ENCODE data around the gene VAMP8.

The VAMP8 gene

GRCh38 chr2:85536479-85536878 lies 40.9 kb upstream of the VAMP8 start:
- TF ChIP-seq CTCF (conservative IDR thresholded peaks at IDR 0.05): no peak
- H3K27ac ChIP-seq: peak overlapping the region; percentile 100

GRCh38 chr2:85537600-85538506 lies 39.5 kb upstream of the VAMP8 start:
- H3K27ac ChIP-seq: peak overlapping the region; percentile 100
- no peak for TF ChIP-seq CTCF (conservative IDR thresholded peaks at IDR 0.05)

GRCh38 chr2:85538507-85539360 lies 38.7 kb upstream of the VAMP8 start, which contains the start of gene MAT2A:
MAT2A (plus strand) TSS chr2:85539168; CDS start chr2:85539288, 120 bp downstream.
- H3K27ac ChIP-seq: peak within 1 kb of the TSS; percentile 100
- TF ChIP-seq CTCF (conservative IDR thresholded peaks at IDR 0.05): peak; percentile 85

GRCh38 chr2:85539361-85540132 lies 37.8 kb upstream of the VAMP8 start:
- peak overlapping the region; percentile 100 for H3K27ac ChIP-seq
- TF ChIP-seq CTCF (conservative IDR thresholded peaks at IDR 0.05): no peak

GRCh38 chr2:85540133-85540648 lies 37.2 kb upstream of the VAMP8 start:
- peak overlapping the region; percentile 100 for H3K27ac ChIP-seq
- no peak for TF ChIP-seq CTCF (conservative IDR thresholded peaks at IDR 0.05)

- H3K27ac ChIP-seq: peak overlapping the region; percentile 100
- TF ChIP-seq CTCF (conservative IDR thresholded peaks at IDR 0.05): no peak
Measured at GRCh38 chr2:85541262-85541661, 36.1 kb upstream of the VAMP8 start.

All from VCaP (cell line).